Measurements from ENCODE around the gene TNS3. TPM values are rescaled to one million over a fixed set of nuclear protein-coding genes. Genes with fewer than 3 reads are reported as not detected.
A peak's percentile ranks its signal among the peaks of the same experiment; 100 is the strongest.

Gene TNS3
- total RNA-seq, 1 donor from 2014 or later, result 47.2 TPM

- ATAC-seq (no peak), DNase-seq (ENCODE audit: low spot score) (no peak)
Measured at GRCh38 chr7:47510192-47510591, 71.7 kb downstream of the TNS3 start.

- no peak for ATAC-seq
- DNase-seq (ENCODE audit: low spot score), result no peak
Measured at GRCh38 chr7:47509571-47509970, 72.3 kb downstream of the TNS3 start.

- DNase-seq (ENCODE audit: low spot score), result no peak
- no peak for ATAC-seq
Measured at GRCh38 chr7:47508389-47509380, 73.2 kb downstream of the TNS3 start.

- peak; percentile 83 for DNase-seq (ENCODE audit: low spot score)
- ATAC-seq, result peak; percentile 89
Measured at GRCh38 chr7:47507522-47507921, 74.4 kb downstream of the TNS3 start.

GRCh38 chr7:47506382-47507339 is 75.2 kb downstream of the TNS3 start:
- no peak for DNase-seq (ENCODE audit: low spot score)
- no peak for ATAC-seq

- DNase-seq (ENCODE audit: low spot score) (no peak), ATAC-seq (no peak)
Measured at GRCh38 chr7:47505312-47506007, 76.5 kb downstream of the TNS3 start.

- ATAC-seq, result no peak
- DNase-seq (ENCODE audit: low spot score), result no peak
Measured at GRCh38 chr7:47504551-47505311, 77.2 kb downstream of the TNS3 start.

- DNase-seq (ENCODE audit: low spot score) (no peak), ATAC-seq (no peak)
Measured at GRCh38 chr7:47503281-47503680, 78.6 kb downstream of the TNS3 start.

- DNase-seq (ENCODE audit: low spot score) (no peak), ATAC-seq (no peak)
Measured at GRCh38 chr7:47502240-47502877, 79.6 kb downstream of the TNS3 start.

- DNase-seq (ENCODE audit: low spot score), result no peak
Measured at GRCh38 chr7:47501406-47501805, 80.5 kb downstream of the TNS3 start.

GRCh38 chr7:47500103-47500563 is 81.8 kb downstream of the TNS3 start:
- DNase-seq (ENCODE audit: low spot score), result peak; percentile 91
- peak; percentile 73 for ATAC-seq

More at GRCh38 chr7:47501406-47501805, 80.5 kb downstream of the TNS3 start:
- no peak for ATAC-seq

- DNase-seq (ENCODE audit: low spot score) (peak; percentile 87), ATAC-seq (peak; percentile 55)
Measured at GRCh38 chr7:47498229-47499056, 83.5 kb downstream of the TNS3 start.

- ATAC-seq (peak; percentile 23), DNase-seq (ENCODE audit: low spot score) (no peak)
Measured at GRCh38 chr7:47497367-47498096, 84.4 kb downstream of the TNS3 start.

- ATAC-seq, result peak; percentile 62
- DNase-seq (ENCODE audit: low spot score), result peak; percentile 72
Measured at GRCh38 chr7:47496666-47497065, 85.2 kb downstream of the TNS3 start.

GRCh38 chr7:47496056-47496665 is 85.8 kb downstream of the TNS3 start:
- DNase-seq (ENCODE audit: low spot score) (no peak), ATAC-seq (no peak)

GRCh38 chr7:47493976-47494911 is 87.7 kb downstream of the TNS3 start:
- DNase-seq (ENCODE audit: low spot score), result no peak
- ATAC-seq, result no peak
